ENCODE measurements around the gene GNAQ.

Gene GNAQ

DNA sequence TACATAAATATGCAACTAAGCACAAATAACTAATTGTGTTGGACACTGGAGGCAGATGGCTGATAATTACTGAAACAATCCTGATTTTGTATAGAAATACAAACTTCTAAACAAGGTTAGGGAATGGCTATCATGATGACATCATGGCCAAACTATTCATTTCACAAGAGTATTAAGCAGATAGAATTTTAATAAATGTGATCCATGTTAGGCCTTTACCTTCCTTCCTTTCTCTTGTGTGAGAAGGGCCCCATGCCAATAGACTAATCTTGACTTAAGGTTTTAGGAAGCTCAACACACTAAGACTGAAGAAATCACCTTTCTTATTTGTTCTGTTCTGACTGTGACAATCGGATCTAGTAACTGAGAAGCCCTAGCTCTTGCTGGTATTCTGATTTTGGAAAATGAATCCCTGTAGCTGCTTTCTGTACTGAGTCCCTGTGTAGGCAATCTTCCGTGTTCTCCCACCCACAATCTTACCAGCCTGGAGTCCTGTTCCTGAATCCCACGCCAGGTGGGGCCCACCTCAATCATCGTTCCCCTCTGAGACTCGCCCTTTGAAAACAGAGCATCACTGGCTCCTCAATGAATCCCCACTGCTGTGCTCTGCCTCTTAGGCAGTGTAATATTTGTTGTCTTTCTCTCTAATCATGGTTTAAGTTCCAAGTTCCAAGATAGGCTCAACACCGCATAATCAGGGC is 214.8 kb downstream of the GNAQ start:
- TF ChIP-seq EZH2 (IDR thresholded peaks at IDR 0.05; ENCODE audit: borderline replicate concordance, low read depth, low read length, severe bottlenecking) = no peak
- TF ChIP-seq, protein P1, sequence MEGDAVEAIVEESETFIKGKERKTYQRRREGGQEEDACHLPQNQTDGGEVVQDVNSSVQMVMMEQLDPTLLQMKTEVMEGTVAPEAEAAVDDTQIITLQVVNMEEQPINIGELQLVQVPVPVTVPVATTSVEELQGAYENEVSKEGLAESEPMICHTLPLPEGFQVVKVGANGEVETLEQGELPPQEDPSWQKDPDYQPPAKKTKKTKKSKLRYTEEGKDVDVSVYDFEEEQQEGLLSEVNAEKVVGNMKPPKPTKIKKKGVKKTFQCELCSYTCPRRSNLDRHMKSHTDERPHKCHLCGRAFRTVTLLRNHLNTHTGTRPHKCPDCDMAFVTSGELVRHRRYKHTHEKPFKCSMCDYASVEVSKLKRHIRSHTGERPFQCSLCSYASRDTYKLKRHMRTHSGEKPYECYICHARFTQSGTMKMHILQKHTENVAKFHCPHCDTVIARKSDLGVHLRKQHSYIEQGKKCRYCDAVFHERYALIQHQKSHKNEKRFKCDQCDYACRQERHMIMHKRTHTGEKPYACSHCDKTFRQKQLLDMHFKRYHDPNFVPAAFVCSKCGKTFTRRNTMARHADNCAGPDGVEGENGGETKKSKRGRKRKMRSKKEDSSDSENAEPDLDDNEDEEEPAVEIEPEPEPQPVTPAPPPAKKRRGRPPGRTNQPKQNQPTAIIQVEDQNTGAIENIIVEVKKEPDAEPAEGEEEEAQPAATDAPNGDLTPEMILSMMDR (IDR thresholded peaks at IDR 0.05; ENCODE audit: borderline replicate concordance, extremely low read depth, low read length, poor library complexity, severe bottlenecking) = no peak
- peaks cover 36% of the 10 kb centered on the region for H3K79me2 ChIP-seq (ENCODE audit: insufficient read depth, low read length)
- peaks cover 3% of the 10 kb centered on the region; the same call in 1 of the 2 replicates for H4K20me1 ChIP-seq (ENCODE audit: insufficient read depth, low read length)
- no peak for DNase-seq
- no peak overlapping the region for H3K27ac ChIP-seq (ENCODE audit: low read length)
- no peaks in the 10 kb centered on the region for H3K4me1 ChIP-seq (ENCODE audit: insufficient read depth, low read length)
- H3K4me3 ChIP-seq (ENCODE audit: low read depth in 1 of 2, low read length in 2 of 2) = no peak overlapping the region
- H3K36me3 ChIP-seq (ENCODE audit: insufficient read depth, low read length) = peaks cover 31% of the 10 kb centered on the region
- H2AFZ ChIP-seq (ENCODE audit: low read depth, low read length) = no peak overlapping the region
- no peaks in the 10 kb centered on the region for H3K27me3 ChIP-seq (ENCODE audit: insufficient read depth, low read length, poor library complexity)
- H3K4me2 ChIP-seq (ENCODE audit: insufficient read depth, low read length) = no peak overlapping the region
- no peaks in the 10 kb centered on the region for H3K9me3 ChIP-seq (ENCODE audit: insufficient read depth, low read length, severe bottlenecking)
- H3K9ac ChIP-seq (ENCODE audit: low read depth, low read length) = no peak overlapping the region
- ATAC-seq (ENCODE audit: insufficient read depth, low read depth) = no peak

GRCh38 chr9:77815260-77815659 is 216.4 kb downstream of the GNAQ start:
- peaks cover 44% of the 10 kb centered on the region for H3K36me3 ChIP-seq (ENCODE audit: insufficient read depth, low read length)
- no peaks in the 10 kb centered on the region for H3K9me3 ChIP-seq (ENCODE audit: insufficient read depth, low read length, severe bottlenecking)
- no peak overlapping the region for H3K9ac ChIP-seq (ENCODE audit: low read depth, low read length)
- 0 out of 2 replicates have a peak, but pooled peaks cover 4% of the 10 kb centered on the region for H3K4me1 ChIP-seq (ENCODE audit: insufficient read depth, low read length)
- DNase-seq = no peak
- H3K4me2 ChIP-seq (ENCODE audit: insufficient read depth, low read length) = no peak overlapping the region
- H4K20me1 ChIP-seq (ENCODE audit: insufficient read depth, low read length) = peaks cover 3% of the 10 kb centered on the region; the same call in 1 of the 2 replicates
- no peak overlapping the region for H3K4me3 ChIP-seq (ENCODE audit: low read depth in 1 of 2, low read length in 2 of 2)
- ATAC-seq (ENCODE audit: insufficient read depth, low read depth) = no peak
- H2AFZ ChIP-seq (ENCODE audit: low read depth, low read length) = no peak overlapping the region
- H3K27me3 ChIP-seq (ENCODE audit: insufficient read depth, low read length, poor library complexity) = no peaks in the 10 kb centered on the region
- H3K79me2 ChIP-seq (ENCODE audit: insufficient read depth, low read length) = peaks cover 41% of the 10 kb centered on the region
- no peak overlapping the region for H3K27ac ChIP-seq (ENCODE audit: low read length)
- TF ChIP-seq, protein P1 (IDR thresholded peaks at IDR 0.05; ENCODE audit: borderline replicate concordance, extremely low read depth, low read length, poor library complexity, severe bottlenecking) = no peak
- no peak for TF ChIP-seq EZH2 (IDR thresholded peaks at IDR 0.05; ENCODE audit: borderline replicate concordance, low read depth, low read length, severe bottlenecking)

- TF ChIP-seq, protein P1 (IDR thresholded peaks at IDR 0.05; ENCODE audit: borderline replicate concordance, extremely low read depth, low read length, poor library complexity, severe bottlenecking) = no peak
- no peak for TF ChIP-seq EZH2 (IDR thresholded peaks at IDR 0.05; ENCODE audit: borderline replicate concordance, low read depth, low read length, severe bottlenecking)
- peaks cover 28% of the 10 kb centered on the region for H3K4me1 ChIP-seq (ENCODE audit: insufficient read depth, low read length)
- no peak for DNase-seq
These were observed 219.8 kb downstream of the GNAQ start for GRCh38 chr9:77811832-77812231.

More at GRCh38 chr9:77811832-77812231, 219.8 kb downstream of the GNAQ start:
- H3K79me2 ChIP-seq (ENCODE audit: insufficient read depth, low read length) = peaks cover 31% of the 10 kb centered on the region
- H3K36me3 ChIP-seq (ENCODE audit: insufficient read depth, low read length) = peaks cover 62% of the 10 kb centered on the region
- H3K27me3 ChIP-seq (ENCODE audit: insufficient read depth, low read length, poor library complexity) = no peaks in the 10 kb centered on the region
- no peak overlapping the region for H3K4me2 ChIP-seq (ENCODE audit: insufficient read depth, low read length)
- no peak for ATAC-seq (ENCODE audit: insufficient read depth, low read depth)
- no peak overlapping the region for H3K27ac ChIP-seq (ENCODE audit: low read length)
- H4K20me1 ChIP-seq (ENCODE audit: insufficient read depth, low read length) = no peaks in the 10 kb centered on the region; the same call in 1 of the 2 replicates
- no peak overlapping the region for H3K9ac ChIP-seq (ENCODE audit: low read depth, low read length)
- H2AFZ ChIP-seq (ENCODE audit: low read depth, low read length) = no peak overlapping the region
- H3K4me3 ChIP-seq (ENCODE audit: low read depth in 1 of 2, low read length in 2 of 2) = no peak overlapping the region
- no peaks in the 10 kb centered on the region for H3K9me3 ChIP-seq (ENCODE audit: insufficient read depth, low read length, severe bottlenecking)

Data from DND-41 (cell line).